GM19025 (cell line): ENCODE measurements around the gene FAM161B.
A peak's percentile ranks its signal among the peaks of the same experiment; 100 is the strongest.
"Not testable (repeated sequence)": the region's sequence is repeated elsewhere in the genome, so short reads cannot be mapped to it uniquely, and the experiment has no call there.

Source experiments
- ATAC-seq: cut with Tn5 transposase; IDR thresholded peaks from one replicate; pipeline ENCODE4 v1.9.1; 2021; ENCODE audit warnings: mild to moderate bottlenecking, low read depth, moderate library complexity; ENCODE audit not compliant: unreplicated experiment

FAM161B gene, protein sequence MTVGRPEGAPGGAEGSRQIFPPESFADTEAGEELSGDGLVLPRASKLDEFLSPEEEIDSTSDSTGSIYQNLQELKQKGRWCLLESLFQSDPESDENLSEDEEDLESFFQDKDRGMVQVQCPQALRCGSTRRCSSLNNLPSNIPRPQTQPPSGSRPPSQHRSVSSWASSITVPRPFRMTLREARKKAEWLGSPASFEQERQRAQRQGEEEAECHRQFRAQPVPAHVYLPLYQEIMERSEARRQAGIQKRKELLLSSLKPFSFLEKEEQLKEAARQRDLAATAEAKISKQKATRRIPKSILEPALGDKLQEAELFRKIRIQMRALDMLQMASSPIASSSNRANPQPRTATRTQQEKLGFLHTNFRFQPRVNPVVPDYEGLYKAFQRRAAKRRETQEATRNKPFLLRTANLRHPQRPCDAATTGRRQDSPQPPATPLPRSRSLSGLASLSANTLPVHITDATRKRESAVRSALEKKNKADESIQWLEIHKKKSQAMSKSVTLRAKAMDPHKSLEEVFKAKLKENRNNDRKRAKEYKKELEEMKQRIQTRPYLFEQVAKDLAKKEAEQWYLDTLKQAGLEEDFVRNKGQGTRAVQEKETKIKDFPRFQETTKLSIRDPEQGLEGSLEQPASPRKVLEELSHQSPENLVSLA

DNA sequence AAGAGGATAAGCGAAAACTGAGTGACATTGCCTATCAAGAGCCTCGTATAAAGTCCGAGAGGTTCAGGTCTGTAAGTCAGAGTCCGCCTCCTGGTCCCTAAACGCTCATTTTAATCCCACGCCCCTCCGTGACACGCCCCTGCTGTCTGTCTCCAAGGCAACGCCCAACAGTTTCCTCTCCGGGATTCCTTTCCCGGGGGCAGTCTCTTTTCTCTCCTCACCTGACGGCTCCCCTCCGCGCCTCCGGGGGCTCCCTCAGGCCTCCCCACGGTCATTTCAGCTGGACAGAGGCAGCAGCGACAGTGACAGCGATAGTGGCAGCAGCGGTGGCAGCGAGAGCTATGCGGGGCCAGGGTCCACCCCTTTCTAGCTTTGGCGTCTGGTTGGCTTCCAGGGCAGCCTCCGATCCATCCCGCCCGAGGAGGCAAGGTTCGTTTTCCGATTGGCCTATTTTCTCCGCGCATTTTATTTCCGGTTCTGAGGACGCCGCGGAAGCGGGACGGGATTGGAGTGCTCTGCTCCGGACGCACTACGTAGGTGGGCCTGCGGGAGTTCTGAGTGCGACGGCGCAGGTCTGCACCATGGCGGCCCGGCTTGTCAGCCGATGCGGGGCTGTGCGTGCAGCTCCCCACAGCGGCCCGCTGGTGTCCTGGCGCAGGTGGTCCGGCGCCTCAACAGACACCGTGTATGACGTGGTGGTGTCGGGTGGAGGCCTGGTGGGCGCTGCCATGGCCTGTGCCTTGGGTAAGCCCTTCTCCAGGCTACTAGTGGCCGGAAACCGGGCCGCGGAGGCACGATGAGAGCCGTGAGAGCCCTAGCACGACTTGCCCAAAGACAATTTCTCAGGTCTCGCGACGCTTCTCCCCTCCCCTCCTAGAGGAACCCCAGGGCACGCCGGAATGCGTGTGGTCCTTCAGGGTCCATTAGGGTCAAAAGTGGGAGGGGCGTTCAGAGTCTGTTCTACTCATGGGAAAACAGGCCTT, at the start of gene FAM161B, which contains the start of gene COQ6:
Gene FAM161B, minus strand, starts transcription at position 343 of the 983 bp plus-strand sequence. Its CDS starts 68 bp downstream, at position 275.
Gene COQ6, plus strand, starts transcription at position 551 of the 983 bp plus-strand sequence. Its CDS starts 31 bp downstream, at position 582.
- ATAC-seq: peak; percentile 90

DNA sequence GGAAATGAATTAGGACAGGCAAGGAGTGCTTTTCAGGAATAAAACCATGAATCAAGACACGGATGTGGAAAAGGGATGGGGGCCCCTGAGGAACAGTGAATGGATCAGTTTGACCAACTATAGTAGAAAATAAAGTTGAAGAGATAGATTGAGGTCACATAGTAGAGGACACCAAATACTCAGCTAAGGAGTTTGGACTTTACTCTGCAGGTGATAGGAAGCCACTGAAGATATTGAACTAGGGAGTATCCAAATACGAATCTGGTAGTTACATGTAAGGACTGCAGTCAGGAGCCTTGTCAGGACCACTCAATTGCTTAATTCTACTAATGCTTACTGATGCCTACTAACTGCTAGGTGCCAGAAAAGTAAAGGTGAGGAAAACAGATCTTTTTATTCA, 48.8 kb upstream of the FAM161B start:
- no peak for ATAC-seq

GRCh38 chr14:73997944-73998447, 48.1 kb upstream of the FAM161B start:
- ATAC-seq: no peak

DNA sequence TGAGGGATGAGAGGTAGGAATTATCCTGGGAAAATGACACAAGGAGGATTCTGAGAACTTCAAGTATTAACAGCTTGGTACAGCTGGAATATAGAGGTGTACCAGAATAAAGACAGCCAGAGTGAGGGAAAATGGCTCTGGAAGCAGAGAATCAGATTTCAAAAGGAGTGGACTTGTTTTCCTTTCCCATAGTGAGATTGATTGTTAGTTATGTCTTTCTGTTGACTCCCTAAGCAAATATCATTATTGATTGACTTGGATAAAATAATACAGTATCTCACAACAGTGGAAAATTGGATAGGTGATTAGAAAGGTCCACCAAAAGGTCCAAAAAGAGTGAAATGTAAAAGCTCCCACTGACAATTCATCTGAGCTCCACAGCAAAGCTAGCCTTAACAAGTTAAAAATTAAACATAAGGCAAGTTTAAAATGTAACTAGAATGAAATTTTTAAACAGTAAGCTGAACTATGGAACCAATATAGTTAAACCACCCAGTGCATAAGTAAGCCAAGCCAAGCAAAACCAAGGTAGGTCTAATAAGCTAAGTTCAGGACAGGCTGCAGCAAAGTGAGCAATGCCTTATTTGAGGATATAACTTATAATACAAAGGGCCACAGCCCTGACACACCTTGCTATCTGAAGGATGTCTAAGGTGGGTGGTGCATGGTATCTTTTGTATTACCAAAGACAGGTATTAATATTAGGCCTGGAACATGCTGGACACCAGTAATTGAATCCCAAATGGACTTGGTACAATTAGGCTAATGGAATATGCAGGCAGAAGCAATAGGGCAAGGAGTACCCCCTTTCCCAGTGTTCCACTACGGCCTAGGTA, 47.4 kb upstream of the FAM161B start:
- no peak for ATAC-seq

GRCh38 chr14:73996731-73997107, 46.8 kb upstream of the FAM161B start:
- ATAC-seq: no peak

GRCh38 chr14:73995977-73996378, 46.1 kb upstream of the FAM161B start:
- no peak for ATAC-seq

DNA sequence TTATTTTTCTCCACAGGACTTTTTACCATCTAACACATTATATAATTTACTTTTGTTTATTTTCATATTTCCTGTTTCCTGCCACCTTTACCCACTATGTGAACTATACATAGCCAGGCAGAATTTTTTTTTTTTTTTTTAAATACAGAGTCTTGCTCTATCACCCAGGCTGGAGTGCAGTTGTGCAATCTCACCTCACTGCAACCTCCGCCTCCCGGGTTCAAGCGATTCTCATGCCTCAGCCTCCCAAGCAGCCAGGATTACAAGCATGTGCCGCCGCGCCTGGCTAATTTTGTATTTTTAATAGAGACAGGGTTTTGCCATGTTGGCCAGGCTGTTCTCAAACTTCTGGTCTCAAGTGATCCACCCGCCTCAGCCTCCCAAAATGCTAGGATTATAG, 45.0 kb upstream of the FAM161B start:
- not testable (repeated sequence) for ATAC-seq

DNA sequence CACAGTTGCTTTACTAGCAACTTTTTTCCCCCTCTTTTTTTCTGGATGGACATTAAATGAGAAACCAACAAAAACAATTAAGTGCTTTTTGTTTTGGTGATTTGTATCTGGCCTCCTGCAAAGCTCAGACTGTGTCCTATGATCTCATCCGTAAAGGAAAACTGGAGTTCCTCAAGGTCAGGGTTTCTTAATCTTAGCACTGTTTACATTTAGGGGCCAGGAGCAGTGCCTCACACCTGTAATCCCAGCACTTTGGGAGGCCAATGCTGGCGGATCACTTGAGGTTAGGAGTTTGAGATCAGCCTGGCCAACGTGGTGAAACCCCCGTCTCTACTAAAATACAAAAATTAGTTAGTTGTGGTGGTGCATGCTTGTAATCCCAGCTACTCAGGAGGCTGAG, 41.2 kb upstream of the FAM161B start:
- no peak for ATAC-seq

GRCh38 chr14:73988656-73989055, 38.8 kb upstream of the FAM161B start:
- ATAC-seq: not testable (repeated sequence)

DNA sequence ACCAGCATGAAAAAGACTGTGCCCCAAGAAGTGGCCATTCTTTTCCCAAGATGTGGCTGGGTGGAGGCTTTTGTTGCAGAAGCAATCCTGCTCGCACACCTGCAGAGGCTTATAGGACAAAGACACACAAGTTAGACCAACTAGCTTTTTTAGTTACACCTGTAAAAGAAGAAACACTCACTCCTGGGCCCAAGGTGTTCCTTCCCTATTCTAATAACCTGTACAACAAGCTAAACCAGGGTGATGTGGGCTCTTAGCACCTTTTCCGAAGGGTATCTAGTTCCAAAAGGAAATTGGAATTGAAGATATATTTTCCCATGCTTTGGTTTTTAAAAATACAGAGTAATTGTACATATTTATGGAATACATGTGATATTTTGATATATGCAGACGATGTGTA, 38.2 kb upstream of the FAM161B start:
- ATAC-seq: no peak

GRCh38 chr14:73977896-73978295, 28.0 kb upstream of the FAM161B start:
- no peak for ATAC-seq

GRCh38 chr14:73976125-73976524, 26.2 kb upstream of the FAM161B start:
- ATAC-seq: no peak

DNA sequence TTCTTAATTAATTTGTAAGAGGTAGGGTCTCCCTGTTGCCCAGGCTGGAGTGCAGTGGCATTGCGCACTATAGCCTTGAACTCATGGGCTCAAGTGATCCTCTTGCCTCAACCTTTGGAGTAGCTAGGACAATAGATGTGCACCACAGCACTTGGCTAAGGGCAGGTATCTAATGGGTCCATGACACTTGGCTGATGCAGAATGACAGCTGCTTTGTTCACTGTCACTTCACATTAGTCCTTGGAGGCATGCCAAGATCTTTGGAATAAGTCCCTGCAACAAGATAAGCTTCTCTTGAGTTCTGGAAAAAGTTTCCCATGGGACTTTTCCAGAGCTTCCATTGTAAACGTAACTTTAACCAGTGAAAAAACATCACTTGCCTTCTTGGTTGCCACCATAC, 23.6 kb upstream of the FAM161B start:
- ATAC-seq: no peak

- no peak for ATAC-seq
Observed at GRCh38 chr14:73968885-73969284, 19.0 kb upstream of the FAM161B start.

GRCh38 chr14:73965216-73965615, 15.3 kb upstream of the FAM161B start:
- ATAC-seq: no peak

DNA sequence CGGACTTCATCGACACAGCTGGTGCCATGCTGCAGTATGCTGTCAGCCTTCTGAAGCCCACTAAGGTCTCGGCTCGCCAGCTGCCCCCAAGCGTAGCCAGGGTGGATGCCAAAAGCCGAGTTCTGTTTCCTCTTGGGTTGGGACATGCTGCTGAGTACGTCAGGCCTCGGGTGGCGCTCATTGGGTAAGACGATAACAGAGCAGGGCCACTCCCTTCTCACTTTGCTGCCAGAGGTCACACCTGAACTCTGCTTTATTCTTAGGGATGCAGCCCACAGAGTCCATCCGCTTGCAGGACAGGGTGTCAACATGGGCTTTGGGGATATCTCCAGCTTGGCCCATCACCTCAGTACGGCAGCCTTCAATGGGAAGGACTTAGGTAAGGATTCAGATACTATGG, 11.3 kb upstream of the FAM161B start:
- ATAC-seq: no peak

GRCh38 chr14:73958591-73958990, 8.7 kb upstream of the FAM161B start:
- no peak for ATAC-seq

- ATAC-seq: no peak
Observed at GRCh38 chr14:73955674-73956073, 5.8 kb upstream of the FAM161B start.

DNA sequence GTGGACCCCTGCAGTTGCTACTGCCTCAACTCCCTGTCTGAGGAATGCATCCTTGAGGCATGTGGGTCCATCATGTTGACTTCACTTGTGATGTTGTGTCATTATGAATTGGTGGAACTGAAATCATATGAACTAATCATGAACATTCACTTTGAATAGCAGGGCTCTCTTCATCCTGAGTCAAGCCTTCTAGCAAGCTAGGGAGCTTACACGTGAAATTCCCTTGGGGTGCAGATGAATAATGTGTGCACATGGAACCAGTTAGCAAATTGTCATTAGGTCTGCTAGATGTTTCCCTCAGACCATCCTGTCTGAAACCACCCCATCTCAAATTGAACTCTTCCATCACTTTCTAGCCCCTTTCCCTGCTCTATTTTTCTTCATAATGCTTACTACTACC, 3.8 kb upstream of the FAM161B start:
- ATAC-seq: no peak
